Ascending aorta (tissue), 2 donors: ENCODE measurements around the gene CLDN11. TPM values are rescaled to one million over a fixed set of nuclear protein-coding genes. Genes with fewer than 3 reads are reported as not detected.

Source experiments
- DNase-seq, 2 donors: peaks; one replicate each; pipeline ENCODE4 v3.0.0-alpha.2; 2019; ENCODE audit warnings: low spot score in 2 of 2
- H3K27ac ChIP-seq, 2 donors: fragments of 200-600 bp; sonication (generic); one replicate each; pipeline ENCODE4 v1.5.1; 2016 to 2017; ENCODE audit warnings: mild to moderate bottlenecking in 1 of 2
- H3K27me3 ChIP-seq: fragments of 200-600 bp; sonication (generic); one replicate; pipeline ENCODE4 v1.5.1; 2017
- H3K36me3 ChIP-seq, 2 donors: fragments of 200-600 bp; sonication (generic); one replicate each; pipeline ENCODE4 v1.5.1; 2016
- H3K4me1 ChIP-seq, 2 donors: fragments of 200-600 bp; sonication (generic); one replicate each; pipeline ENCODE4 v1.5.1; 2016 to 2017; ENCODE audit warnings: mild to moderate bottlenecking in 1 of 2
- H3K4me3 ChIP-seq, 2 donors: fragments of 200-600 bp; sonication (generic); one replicate each; pipeline ENCODE4 v1.5.1; 2016 to 2017; ENCODE audit warnings: mild to moderate bottlenecking in 1 of 2
- H3K9me3 ChIP-seq, 2 donors: fragments of 200-600 bp; sonication (generic); one replicate each; pipeline ENCODE4 v1.5.1; 2016
- intact Hi-C: fragments of 100-400 bp; cut with DNase I; formaldehyde crosslinking; loops from one replicate; pipeline ENCODE4 v1.15.1; 2023
- total RNA-seq: library from RNA; depleted of rRNA; stranded (reverse); fragments of >200 nt; gene quantifications from one replicate; pipeline ENCODE4 v1.1.0, GENCODE V29; 2016
- TF ChIP-seq, protein P1 (sequence below), 3 experiments: fragments of 200-600 bp in 2 of 3; fragments of 450-650 bp in 1 of 3; sonication (generic) in 2 of 3; IDR thresholded peaks; one replicate each; pipeline ENCODE4 v1.5.1; 2016 to 2019; ENCODE audit warnings: antibody characterized with exemption in 3 of 3, mild to moderate bottlenecking in 1 of 3, moderate library complexity in 1 of 3

CLDN11 gene
- total RNA-seq, 1 donor from 2014 or later = 7.0 TPM

DNA sequence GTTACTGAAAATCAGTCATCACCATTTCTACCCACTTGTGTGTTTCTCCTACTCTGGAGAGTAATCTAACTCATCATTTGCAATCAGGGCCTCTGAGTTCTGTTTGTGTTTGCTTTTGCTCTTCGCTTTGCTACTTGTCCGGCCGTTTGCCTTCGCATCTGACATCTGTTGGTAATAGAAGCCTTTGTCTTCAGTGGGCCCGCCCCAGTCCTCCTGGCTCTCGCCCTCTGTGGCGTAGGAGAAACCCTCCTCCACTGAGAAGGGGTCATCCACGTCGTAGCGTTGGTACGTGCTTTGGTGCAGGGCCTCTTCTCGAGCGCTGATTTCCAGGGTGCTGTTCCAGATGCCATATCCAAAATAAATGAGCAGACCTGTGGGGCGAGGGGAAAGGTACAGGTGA is 48.3 kb downstream of the CLDN11 start:
- no peaks in the 10 kb centered on the region for H3K27me3 ChIP-seq
- H3K4me1 ChIP-seq = no peaks in the 10 kb centered on the region
- no peak overlapping the region for H3K27ac ChIP-seq
- no peak overlapping the region for H3K4me3 ChIP-seq
- DNase-seq = no peak
- TF ChIP-seq, protein P1, sequence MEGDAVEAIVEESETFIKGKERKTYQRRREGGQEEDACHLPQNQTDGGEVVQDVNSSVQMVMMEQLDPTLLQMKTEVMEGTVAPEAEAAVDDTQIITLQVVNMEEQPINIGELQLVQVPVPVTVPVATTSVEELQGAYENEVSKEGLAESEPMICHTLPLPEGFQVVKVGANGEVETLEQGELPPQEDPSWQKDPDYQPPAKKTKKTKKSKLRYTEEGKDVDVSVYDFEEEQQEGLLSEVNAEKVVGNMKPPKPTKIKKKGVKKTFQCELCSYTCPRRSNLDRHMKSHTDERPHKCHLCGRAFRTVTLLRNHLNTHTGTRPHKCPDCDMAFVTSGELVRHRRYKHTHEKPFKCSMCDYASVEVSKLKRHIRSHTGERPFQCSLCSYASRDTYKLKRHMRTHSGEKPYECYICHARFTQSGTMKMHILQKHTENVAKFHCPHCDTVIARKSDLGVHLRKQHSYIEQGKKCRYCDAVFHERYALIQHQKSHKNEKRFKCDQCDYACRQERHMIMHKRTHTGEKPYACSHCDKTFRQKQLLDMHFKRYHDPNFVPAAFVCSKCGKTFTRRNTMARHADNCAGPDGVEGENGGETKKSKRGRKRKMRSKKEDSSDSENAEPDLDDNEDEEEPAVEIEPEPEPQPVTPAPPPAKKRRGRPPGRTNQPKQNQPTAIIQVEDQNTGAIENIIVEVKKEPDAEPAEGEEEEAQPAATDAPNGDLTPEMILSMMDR (IDR thresholded peaks at IDR 0.05) = no peak
- intact Hi-C loops = no loop called here
- H3K9me3 ChIP-seq = no peaks in the 10 kb centered on the region
- no peaks in the 10 kb centered on the region for H3K36me3 ChIP-seq

DNA sequence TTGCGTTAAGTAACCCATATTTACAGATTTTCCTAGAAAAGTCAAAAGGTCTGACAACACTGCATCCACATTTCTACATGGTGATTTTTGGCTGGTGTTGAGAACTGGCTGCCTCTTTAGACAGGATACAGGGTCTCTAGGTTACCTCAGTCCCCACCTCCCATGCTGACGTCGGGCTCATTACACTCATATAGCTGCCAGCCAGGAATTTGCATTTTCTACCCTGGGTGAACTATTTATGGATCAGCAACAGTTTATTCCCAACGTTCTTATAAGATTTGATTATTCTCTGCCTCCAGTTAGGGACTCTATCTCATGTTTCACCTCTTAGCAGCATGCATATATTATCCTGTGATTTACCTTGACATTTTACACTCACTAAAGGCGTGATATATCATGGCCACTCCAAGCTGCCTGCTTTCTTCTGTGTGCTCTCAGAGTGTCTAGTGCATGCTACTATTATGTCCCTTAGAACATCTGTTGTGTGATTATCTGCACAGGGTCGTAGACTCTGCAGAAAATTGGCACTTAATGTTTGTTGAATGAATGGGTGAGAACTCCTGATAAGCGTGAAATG is 49.0 kb downstream of the CLDN11 start:
- Histone ChIP-seq H3K27ac (no peak overlapping the region), H3K4me3 (no peak overlapping the region), H3K27me3 (no peaks in the 10 kb centered on the region), H3K36me3 (no peaks in the 10 kb centered on the region), H3K9me3 (no peaks in the 10 kb centered on the region), H3K4me1 (no peaks in the 10 kb centered on the region)
- DNase-seq = no peak
- intact Hi-C loops = no loop called here
- TF ChIP-seq, protein P1 (IDR thresholded peaks at IDR 0.05) = no peak

DNA sequence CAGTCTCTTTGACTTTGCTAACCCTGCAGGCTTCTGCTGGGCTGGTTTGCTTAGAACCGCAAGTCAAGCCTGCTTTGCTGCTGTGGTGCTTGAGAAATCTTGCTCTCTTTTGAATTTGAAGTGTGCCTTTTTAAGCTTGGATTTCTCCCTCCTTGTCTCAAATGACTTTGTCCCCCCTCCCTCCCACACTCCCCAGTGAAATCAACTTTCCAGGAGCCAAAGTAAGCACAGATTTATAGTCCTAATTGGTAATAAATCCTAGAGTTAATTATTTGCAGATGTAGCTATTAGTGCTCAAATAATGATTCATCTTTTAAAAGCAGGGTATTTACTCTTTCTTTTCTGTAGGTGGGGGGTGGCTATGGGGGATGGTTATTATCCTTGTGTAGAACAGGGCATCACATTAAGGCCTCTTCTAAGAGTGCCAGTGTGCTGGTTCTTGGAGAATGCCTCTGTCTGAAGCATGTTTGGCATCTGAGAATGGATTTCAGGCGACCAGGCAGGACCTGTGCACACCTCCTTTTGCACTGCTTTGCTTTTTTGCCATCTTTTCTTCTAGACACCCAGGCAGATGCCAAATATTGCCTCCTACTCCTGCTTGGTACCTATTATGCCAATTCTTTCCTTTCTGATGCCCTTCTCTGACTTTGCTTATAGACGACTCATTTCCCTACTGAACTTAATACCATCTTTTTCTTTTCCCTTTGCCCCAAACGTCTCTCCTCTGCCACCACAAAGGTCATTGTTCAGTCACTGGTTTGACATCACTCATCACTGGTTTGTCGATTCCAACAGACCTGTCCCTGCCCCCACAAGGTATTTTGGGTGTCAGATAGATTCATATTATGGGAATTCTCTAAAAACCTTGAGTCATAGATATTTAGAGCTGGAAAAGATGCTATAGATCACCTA is 50.7 kb downstream of the CLDN11 start:
- intact Hi-C loops = no loop called here
- Histone ChIP-seq H3K27me3 (no peaks in the 10 kb centered on the region), H3K4me3 (no peak overlapping the region), H3K4me1 (no peaks in the 10 kb centered on the region), H3K9me3 (no peaks in the 10 kb centered on the region), H3K36me3 (no peaks in the 10 kb centered on the region), H3K27ac (no peak overlapping the region)
- TF ChIP-seq, protein P1 (IDR thresholded peaks at IDR 0.05) = no peak
- no peak for DNase-seq

DNA sequence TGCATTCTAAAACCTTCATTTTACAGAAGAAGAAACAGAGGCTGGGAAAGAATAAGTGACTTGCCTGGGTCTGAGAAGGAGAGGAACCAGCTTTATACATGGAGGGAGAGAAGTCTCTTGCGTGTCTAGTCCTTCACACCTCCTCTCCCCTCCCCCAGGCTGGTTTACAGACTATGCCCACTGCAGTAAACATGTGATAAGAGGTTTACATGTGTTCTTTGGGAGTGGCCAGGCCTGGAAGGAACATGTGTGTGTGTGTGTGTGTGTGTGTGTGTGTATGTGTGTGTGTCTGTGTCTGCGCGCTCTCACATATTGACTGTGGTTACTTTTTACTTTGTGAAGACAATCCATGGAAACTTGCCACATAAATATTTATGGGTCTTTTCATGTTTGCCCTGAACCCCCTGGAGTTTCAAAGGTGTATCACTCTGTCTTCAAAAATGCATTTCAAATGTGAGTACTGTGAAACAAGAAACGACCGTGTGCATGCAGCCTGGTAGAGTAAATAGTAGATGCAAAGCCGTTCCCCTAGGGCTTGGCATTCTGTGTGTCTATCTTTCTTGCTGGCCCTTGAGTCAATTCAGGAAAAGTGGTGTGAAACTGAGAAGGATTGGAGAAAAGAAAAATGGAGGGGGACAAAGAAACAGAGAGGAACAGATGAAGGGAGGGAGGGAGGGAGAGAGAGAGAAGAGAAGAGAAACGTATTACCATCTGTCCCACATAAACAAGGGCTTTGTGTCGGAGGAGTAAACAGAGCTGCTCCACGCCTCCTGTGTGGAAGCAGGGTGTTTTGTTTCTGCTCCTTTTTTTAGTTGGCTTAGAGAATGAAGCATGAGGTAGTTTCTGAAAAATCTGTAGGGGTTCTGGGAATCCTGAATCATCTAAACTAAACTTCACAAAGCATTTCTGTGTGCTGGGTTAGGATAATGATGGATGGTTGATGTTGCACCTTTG is 51.7 kb downstream of the CLDN11 start:
- Histone ChIP-seq H3K27ac (no peak overlapping the region), H3K4me1 (no peaks in the 10 kb centered on the region), H3K36me3 (no peaks in the 10 kb centered on the region), H3K27me3 (no peaks in the 10 kb centered on the region), H3K4me3 (no peak overlapping the region), H3K9me3 (no peaks in the 10 kb centered on the region)
- intact Hi-C loops = no loop called here
- no peak for DNase-seq
- TF ChIP-seq, protein P1 (IDR thresholded peaks at IDR 0.05) = no peak

DNA sequence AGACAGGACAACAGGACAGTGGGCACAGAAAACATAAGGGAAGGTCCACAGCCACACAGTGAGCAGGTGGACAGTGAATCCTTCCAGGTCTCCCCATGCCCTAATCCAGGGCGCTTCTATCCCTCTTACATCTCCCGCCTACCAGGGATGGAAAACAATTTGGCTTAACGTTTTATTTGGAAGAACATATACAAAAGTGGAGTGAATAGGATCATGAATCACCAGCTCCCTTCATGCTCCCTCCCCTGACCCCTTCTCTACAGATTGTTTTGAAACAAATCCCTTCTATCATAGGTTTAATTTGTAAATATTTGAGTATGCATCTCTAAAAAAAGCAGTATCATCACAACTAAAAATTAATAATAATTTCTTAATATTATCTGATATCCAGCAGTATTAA is 52.5 kb downstream of the CLDN11 start:
- TF ChIP-seq, protein P1 (IDR thresholded peaks at IDR 0.05) = no peak
- intact Hi-C loops = no loop called here
- no peaks in the 10 kb centered on the region for H3K36me3 ChIP-seq
- H3K4me1 ChIP-seq = no peaks in the 10 kb centered on the region
- H3K4me3 ChIP-seq = no peak overlapping the region
- no peaks in the 10 kb centered on the region for H3K9me3 ChIP-seq
- no peak overlapping the region for H3K27ac ChIP-seq
- no peak for DNase-seq
- no peaks in the 10 kb centered on the region for H3K27me3 ChIP-seq
